Right atrium auricular region (tissue), 2 donors: Measurements from ENCODE around the gene ASF1B. TPM values are rescaled to one million over a fixed set of nuclear protein-coding genes. Genes with fewer than 3 reads are reported as not detected.

Experiments
- DNase-seq: peaks from one replicate; pipeline ENCODE4 v3.0.0-alpha.2; 2019; ENCODE audit warnings: low spot score
- H3K27ac ChIP-seq, 2 donors: fragments of 200-600 bp; sonication (generic); 1 replicate in 1 of 2; 2 replicates in 1 of 2; pipeline ENCODE4 v1.5.1; 2016 to 2019
- H3K27me3 ChIP-seq, 2 donors: fragments of 200-600 bp; sonication (generic); one replicate each; pipeline versions ENCODE4 v1.5.1 to v1.6.0; 2017 to 2019
- H3K36me3 ChIP-seq: fragments of 200-600 bp; sonication (generic); one replicate; pipeline ENCODE4 v1.5.1; 2016
- H3K4me1 ChIP-seq, 2 donors: fragments of 200-600 bp; sonication (generic); one replicate each; pipeline versions ENCODE4 v1.5.1 to v1.6.0; 2017 to 2019
- H3K4me3 ChIP-seq, 2 donors: fragments of 200-600 bp; sonication (generic); 1 replicate in 1 of 2; 2 replicates in 1 of 2; pipeline ENCODE4 v1.5.1; 2017 to 2019; ENCODE audit warnings: mild to moderate bottlenecking in 1 of 2, moderate library complexity in 1 of 2
- H3K9me3 ChIP-seq, 2 donors: fragments of 200-600 bp; sonication (generic); one replicate each; pipeline ENCODE4 v1.5.1; 2019
- CTCF ChIP-seq, 2 donors: fragments of 200-600 bp; sonication (generic); IDR thresholded peaks; one replicate each; pipeline ENCODE4 v1.5.1; 2019; ENCODE audit warnings: antibody characterized with exemption in 2 of 2
- total RNA-seq, 2 donors: library from RNA; depleted of rRNA; stranded (reverse); fragments of >200 nt; gene quantifications; one replicate each; pipeline ENCODE4 v1.1.0, GENCODE V29; 2016

ASF1B gene
- total RNA-seq, 2 donors from 2014 or later: 0.43 to 1.4 TPM

- H3K36me3 ChIP-seq: peaks cover 27% of the 10 kb centered on the region
- H3K4me1 ChIP-seq: peaks cover 0 to 15% of the 10 kb centered on the region in 2 donors
- H3K4me3 ChIP-seq: no peak overlapping the region
- no peak overlapping the region for H3K27ac ChIP-seq
- TF ChIP-seq CTCF (IDR thresholded peaks at IDR 0.05): no peak
- no peaks in the 10 kb centered on the region for H3K27me3 ChIP-seq
- H3K9me3 ChIP-seq: peaks cover 4 to 13% of the 10 kb centered on the region in 2 donors
- DNase-seq: no peak
Observed at GRCh38 chr19:14093117-14093823, 43.1 kb downstream of the ASF1B start.

GRCh38 chr19:14091813-14092462 lies 44.5 kb downstream of the ASF1B start:
- H3K4me3 ChIP-seq: peak overlapping the region; percentile 70 to 76
- H3K4me1 ChIP-seq: peaks cover 0 to 15% of the 10 kb centered on the region in 2 donors
- peak overlapping the region; percentile 92 to 98 for H3K27ac ChIP-seq
- peaks cover 16% of the 10 kb centered on the region for H3K36me3 ChIP-seq
- TF ChIP-seq CTCF (IDR thresholded peaks at IDR 0.05): no peak
- no peak for DNase-seq
- H3K27me3 ChIP-seq: no peaks in the 10 kb centered on the region
- H3K9me3 ChIP-seq: peaks cover 4 to 13% of the 10 kb centered on the region in 2 donors

DNA sequence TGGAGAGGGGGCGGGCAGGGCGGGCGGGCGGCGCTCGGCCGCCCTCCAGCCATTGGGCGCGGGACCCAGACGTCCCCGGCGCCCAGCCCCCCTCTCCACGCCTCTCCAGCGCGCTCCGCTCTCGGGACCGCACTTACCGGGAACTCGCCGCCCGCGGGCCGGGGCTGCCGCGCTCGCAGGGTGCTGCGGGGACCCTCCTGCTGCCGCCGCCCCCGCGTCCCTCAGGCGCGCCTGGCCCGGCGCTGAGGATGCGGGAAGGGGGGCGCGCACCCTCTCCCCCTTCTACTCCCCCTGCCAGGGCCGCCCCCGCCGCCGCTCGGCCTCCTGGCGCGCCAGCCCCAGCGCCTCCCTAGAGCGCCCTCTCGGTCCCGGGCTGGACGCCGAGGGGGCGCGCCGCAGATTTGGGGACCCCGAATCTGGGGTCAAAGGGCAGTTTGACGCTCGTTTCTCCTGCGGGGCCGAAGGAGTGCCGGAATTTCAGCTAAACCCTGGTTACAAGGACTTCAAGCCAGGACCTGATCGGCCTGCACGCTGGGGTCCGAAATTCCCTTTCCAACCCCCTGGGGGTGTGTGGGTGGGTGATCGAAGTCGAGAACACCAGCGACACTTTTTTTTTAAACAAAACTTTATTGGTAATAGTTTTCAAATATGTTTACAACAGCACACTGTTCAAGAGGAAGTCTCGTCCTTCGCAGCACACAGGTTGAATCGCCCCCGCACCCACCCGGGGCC lies 45.1 kb downstream of the ASF1B start:
- H3K4me3 ChIP-seq: peak overlapping the region; percentile 70 to 76
- peaks cover 9% of the 10 kb centered on the region for H3K36me3 ChIP-seq
- no peak for DNase-seq
- peaks cover 4 to 13% of the 10 kb centered on the region in 2 donors for H3K9me3 ChIP-seq
- peak overlapping the region; percentile 92 to 98 for H3K27ac ChIP-seq
- H3K27me3 ChIP-seq: no peaks in the 10 kb centered on the region
- peak in 1 of 2 donors; percentile 42 for TF ChIP-seq CTCF (IDR thresholded peaks at IDR 0.05)
- peaks cover 0 to 15% of the 10 kb centered on the region in 2 donors for H3K4me1 ChIP-seq

DNA sequence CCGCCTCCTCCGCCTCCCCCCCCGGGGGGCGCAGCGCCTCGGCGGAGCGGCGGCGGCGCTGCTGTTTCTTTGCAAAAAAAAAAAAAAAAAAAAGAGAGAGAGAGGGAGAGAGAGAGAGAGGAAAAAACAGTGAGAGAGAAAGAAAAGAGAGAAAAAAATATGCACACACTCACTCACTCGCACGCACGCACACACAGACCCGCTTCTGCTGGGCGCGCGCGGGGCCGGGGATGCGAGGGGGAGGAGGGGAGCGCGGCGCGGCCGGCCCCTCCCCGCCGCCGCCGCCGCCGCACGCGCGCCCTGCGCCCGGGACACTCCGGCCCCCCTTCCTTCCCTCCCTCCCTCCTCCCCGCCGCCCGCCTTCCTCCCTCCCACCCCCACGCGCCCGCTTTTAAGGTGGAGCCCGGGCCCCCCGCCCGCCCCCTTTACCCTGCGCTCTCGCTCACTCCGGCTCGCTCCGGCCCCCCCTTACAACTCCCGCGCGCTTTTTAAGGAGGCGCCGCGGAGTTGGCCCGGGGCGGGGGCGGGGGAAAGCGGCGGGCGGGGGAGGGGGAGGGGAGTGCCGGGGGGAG lies 45.8 kb downstream of the ASF1B start, which contains the start of gene SAMD1:
SAMD1 (minus strand) TSS at position 243 of the 572 bp plus-strand sequence.
- no peaks in the 10 kb centered on the region for H3K27me3 ChIP-seq
- peak within 1 kb of the TSS; percentile 92 to 98 for H3K27ac ChIP-seq
- DNase-seq: peak; percentile 91
- peaks cover 4 to 13% of the 10 kb centered on the region in 2 donors for H3K9me3 ChIP-seq
- H3K4me3 ChIP-seq: peak within 1 kb of the TSS; percentile 70 to 76
- peaks cover 0 to 15% of the 10 kb centered on the region in 2 donors for H3K4me1 ChIP-seq
- no peak for TF ChIP-seq CTCF (IDR thresholded peaks at IDR 0.05)
- peaks cover 8% of the 10 kb centered on the region for H3K36me3 ChIP-seq

DNA sequence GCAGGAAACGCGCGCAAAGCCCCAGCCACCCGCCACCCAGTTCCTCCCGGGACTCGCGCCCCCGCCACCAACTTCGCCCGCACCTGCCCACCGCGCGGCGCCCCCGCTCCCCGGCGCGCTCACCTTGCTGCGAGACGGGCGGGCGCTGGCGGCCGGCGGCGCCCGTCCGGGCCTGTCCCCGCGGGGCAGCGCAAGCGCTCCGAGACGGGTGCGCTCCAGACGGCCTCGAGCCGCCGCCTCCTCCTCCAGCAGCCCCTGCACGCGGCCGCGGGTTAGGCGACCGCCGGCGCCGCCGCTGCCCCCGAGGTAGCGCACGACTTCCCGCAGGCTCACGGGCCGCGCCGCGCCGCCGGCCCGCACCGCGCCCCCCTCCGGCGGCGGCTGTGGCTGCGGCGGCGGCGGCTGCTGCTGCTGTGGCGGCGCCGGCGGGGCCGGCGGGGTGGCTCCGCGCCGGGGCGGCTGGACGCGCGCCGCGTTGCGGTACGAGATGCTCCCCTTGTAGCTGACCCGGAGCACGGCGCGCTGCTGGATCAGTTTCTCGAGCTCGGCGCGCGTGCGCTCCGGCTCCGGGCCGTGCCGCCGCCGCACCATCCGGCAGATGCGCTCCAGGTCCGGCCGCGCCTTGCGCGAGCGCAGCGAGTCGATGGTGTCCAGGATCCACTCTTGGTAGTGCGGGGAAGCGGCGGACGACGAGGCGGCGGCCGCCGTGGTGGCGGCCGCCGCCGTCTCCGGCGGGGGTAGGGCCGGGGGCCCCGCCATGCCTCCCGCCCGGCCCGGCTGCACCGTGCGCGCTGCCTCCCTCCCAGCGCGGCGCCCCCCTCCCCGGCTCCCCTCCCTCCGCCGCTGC lies 46.5 kb downstream of the ASF1B start:
- peaks cover 4 to 13% of the 10 kb centered on the region in 2 donors for H3K9me3 ChIP-seq
- peak overlapping the region; percentile 70 to 76 for H3K4me3 ChIP-seq
- peaks cover 0 to 15% of the 10 kb centered on the region in 2 donors for H3K4me1 ChIP-seq
- H3K36me3 ChIP-seq: peaks cover 8% of the 10 kb centered on the region
- H3K27me3 ChIP-seq: no peaks in the 10 kb centered on the region
- peak overlapping the region; percentile 76 to 98 for H3K27ac ChIP-seq
- peak in 1 of 2 donors; percentile 19 for TF ChIP-seq CTCF (IDR thresholded peaks at IDR 0.05)
- DNase-seq: no peak
